SJSA1 (cell line): ENCODE results near the gene FGF14. TPM values are rescaled to one million over a fixed set of nuclear protein-coding genes. Genes with fewer than 3 reads are reported as not detected.

Experiments
- DNase-seq, 2 experiments: peaks; one replicate each; pipeline ENCODE4 v3.0.0-alpha.2; 2015 to 2020; ENCODE audit warnings: low spot score in 2 of 2, low read depth in 1 of 2
- H3K27ac ChIP-seq: fragments of 250-450 bp; sonication (Bioruptor Pico); 2 replicates; pipeline ENCODE4 v1.5.1; 2020; ENCODE audit warnings: mild to moderate bottlenecking, moderate library complexity
- H3K27me3 ChIP-seq: fragments of 250-450 bp; sonication (Bioruptor Pico); replicated peaks from 2 replicates; pipeline ENCODE4 v1.5.1; 2020; ENCODE audit warnings: mild to moderate bottlenecking, moderate library complexity
- H3K36me3 ChIP-seq: fragments of 250-450 bp; sonication (Bioruptor Pico); 2 replicates; pipeline ENCODE4 v1.5.1; 2020; ENCODE audit warnings: mild to moderate bottlenecking
- H3K4me1 ChIP-seq: fragments of 250-450 bp; sonication (Bioruptor Pico); replicated peaks from 2 replicates; pipeline ENCODE4 v1.6.1; 2021; ENCODE audit warnings: mild to moderate bottlenecking
- H3K4me3 ChIP-seq: fragments of 250-450 bp; sonication (Bioruptor Pico); 2 replicates; pipeline ENCODE4 v1.5.1; 2020; ENCODE audit warnings: mild to moderate bottlenecking
- H3K9me3 ChIP-seq: fragments of 250-450 bp; sonication (Bioruptor Pico); replicated peaks from 2 replicates; pipeline ENCODE4 v1.5.1; 2020; ENCODE audit warnings: mild to moderate bottlenecking
- total RNA-seq: library from RNA; depleted of rRNA; stranded (reverse); fragments of >200 nt; shearing (Covaris generic); gene quantifications from 2 replicates; pipeline ENCODE4 v1.2.3, GENCODE V29; 2014

The FGF14 gene
- total RNA-seq, 1 experiment from 2014 or later = not detected

- DNase-seq = no peak
- H3K27me3 ChIP-seq = no peaks in the 10 kb centered on the region
- no peaks in the 10 kb centered on the region for H3K9me3 ChIP-seq
- H3K27ac ChIP-seq = no peak overlapping the region
- no peaks in the 10 kb centered on the region for H3K36me3 ChIP-seq
- no peak overlapping the region for H3K4me3 ChIP-seq
- no peaks in the 10 kb centered on the region for H3K4me1 ChIP-seq
These were observed 55.1 kb downstream of the FGF14 start for GRCh38 chr13:102346769-102347168.

- Histone ChIP-seq H3K4me3 (no peak overlapping the region), H3K36me3 (no peaks in the 10 kb centered on the region), H3K9me3 (no peaks in the 10 kb centered on the region), H3K27ac (no peak overlapping the region), H3K27me3 (no peaks in the 10 kb centered on the region), H3K4me1 (no peaks in the 10 kb centered on the region)
- no peak for DNase-seq
These were observed 57.4 kb downstream of the FGF14 start for GRCh38 chr13:102344410-102344809.

- Histone ChIP-seq H3K4me3 (no peak overlapping the region), H3K9me3 (no peaks in the 10 kb centered on the region), H3K27ac (no peak overlapping the region), H3K36me3 (no peaks in the 10 kb centered on the region), H3K4me1 (no peaks in the 10 kb centered on the region), H3K27me3 (no peaks in the 10 kb centered on the region)
- DNase-seq = no peak
These were observed 68.3 kb downstream of the FGF14 start for GRCh38 chr13:102333320-102334198.

- Histone ChIP-seq H3K9me3 (no peaks in the 10 kb centered on the region), H3K27ac (no peak overlapping the region), H3K4me1 (no peaks in the 10 kb centered on the region), H3K4me3 (no peak overlapping the region), H3K36me3 (no peaks in the 10 kb centered on the region), H3K27me3 (no peaks in the 10 kb centered on the region)
- no peak for DNase-seq
These were observed 72.9 kb downstream of the FGF14 start for GRCh38 chr13:102328909-102329308.

- no peaks in the 10 kb centered on the region for H3K9me3 ChIP-seq
- H3K27me3 ChIP-seq = no peaks in the 10 kb centered on the region
- H3K4me1 ChIP-seq = no peaks in the 10 kb centered on the region
- H3K4me3 ChIP-seq = no peak overlapping the region
- no peaks in the 10 kb centered on the region for H3K36me3 ChIP-seq
- no peak overlapping the region for H3K27ac ChIP-seq
- DNase-seq = no peak
These were observed 74.7 kb downstream of the FGF14 start for GRCh38 chr13:102327119-102327617.

DNA sequence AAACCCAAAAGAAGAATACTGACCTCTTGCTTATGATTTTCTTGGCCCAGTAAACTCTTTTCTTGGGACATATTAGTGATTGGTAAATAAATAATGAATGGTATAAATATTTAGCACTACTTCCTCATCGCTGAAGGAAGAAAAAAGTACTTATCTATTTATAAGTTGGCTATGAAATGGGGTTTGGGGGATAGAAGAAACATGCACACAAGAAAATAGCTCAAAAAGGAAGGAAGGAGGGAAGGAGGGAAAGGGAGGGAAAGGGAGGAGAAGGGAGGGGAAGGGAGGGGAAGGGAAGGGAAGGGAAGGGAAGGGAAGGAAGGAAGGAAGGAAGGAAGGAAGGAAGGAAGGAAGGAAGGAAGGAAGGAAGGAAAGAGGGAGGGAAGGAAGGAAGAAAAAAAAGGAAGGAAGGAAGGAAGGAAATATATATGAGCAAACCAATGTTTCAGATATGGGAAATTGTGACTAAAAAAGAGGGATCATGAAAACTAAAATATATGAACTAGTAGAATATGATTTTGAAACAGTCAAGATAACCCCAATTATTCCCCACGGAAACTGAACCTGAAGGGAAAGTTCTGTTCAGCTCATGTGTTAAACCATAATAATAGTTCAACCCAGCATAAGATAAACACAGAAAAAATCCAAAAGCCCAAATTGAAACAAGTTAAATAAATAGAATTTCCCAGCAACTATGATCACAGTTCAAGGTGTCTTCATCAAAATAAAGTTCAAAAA, 75.3 kb downstream of the FGF14 start:
- Histone ChIP-seq H3K27me3 (no peaks in the 10 kb centered on the region), H3K36me3 (no peaks in the 10 kb centered on the region), H3K9me3 (no peaks in the 10 kb centered on the region), H3K4me1 (no peaks in the 10 kb centered on the region), H3K4me3 (no peak overlapping the region), H3K27ac (no peak overlapping the region)
- no peak for DNase-seq

GRCh38 chr13:102325321-102325720, 76.5 kb downstream of the FGF14 start:
- Histone ChIP-seq H3K4me1 (no peaks in the 10 kb centered on the region), H3K4me3 (no peak overlapping the region), H3K36me3 (no peaks in the 10 kb centered on the region), H3K9me3 (no peaks in the 10 kb centered on the region), H3K27ac (no peak overlapping the region), H3K27me3 (no peaks in the 10 kb centered on the region)
- no peak for DNase-seq

GRCh38 chr13:102323505-102323904, 78.3 kb downstream of the FGF14 start:
- no peaks in the 10 kb centered on the region for H3K27me3 ChIP-seq
- H3K4me1 ChIP-seq = no peaks in the 10 kb centered on the region
- H3K9me3 ChIP-seq = no peaks in the 10 kb centered on the region
- no peak overlapping the region for H3K4me3 ChIP-seq
- H3K36me3 ChIP-seq = no peaks in the 10 kb centered on the region
- no peak overlapping the region for H3K27ac ChIP-seq
- no peak for DNase-seq

DNA sequence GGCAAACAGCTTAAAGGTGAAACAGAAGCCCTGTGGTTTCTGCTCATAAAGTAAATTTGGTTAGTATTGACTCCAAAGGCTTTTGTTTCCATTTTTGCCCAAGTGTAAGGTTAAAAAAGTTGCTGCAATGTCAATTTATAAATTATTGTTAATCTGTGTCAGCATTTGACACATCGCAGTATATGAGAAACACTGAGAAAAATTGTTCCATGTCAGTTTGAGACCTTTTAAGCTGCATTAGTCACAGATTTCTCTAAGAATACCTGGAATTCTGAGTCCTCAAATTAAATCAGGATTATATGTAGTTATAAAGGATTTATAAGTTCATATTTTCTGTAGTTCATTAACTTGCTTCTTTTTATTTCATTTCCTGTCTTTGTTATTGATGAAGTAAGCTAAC, 78.8 kb downstream of the FGF14 start:
- no peaks in the 10 kb centered on the region for H3K27me3 ChIP-seq
- no peaks in the 10 kb centered on the region for H3K36me3 ChIP-seq
- H3K27ac ChIP-seq = no peak overlapping the region
- H3K4me3 ChIP-seq = no peak overlapping the region
- no peaks in the 10 kb centered on the region for H3K4me1 ChIP-seq
- no peak for DNase-seq
- no peaks in the 10 kb centered on the region for H3K9me3 ChIP-seq

- Histone ChIP-seq H3K9me3 (no peaks in the 10 kb centered on the region), H3K36me3 (no peaks in the 10 kb centered on the region), H3K4me3 (no peak overlapping the region), H3K27me3 (no peaks in the 10 kb centered on the region), H3K27ac (no peak overlapping the region), H3K4me1 (no peaks in the 10 kb centered on the region)
- no peak for DNase-seq
These were observed 79.6 kb downstream of the FGF14 start for GRCh38 chr13:102322211-102322610.

GRCh38 chr13:102318233-102318632, 83.6 kb downstream of the FGF14 start:
- no peak for DNase-seq
- no peaks in the 10 kb centered on the region for H3K4me1 ChIP-seq
- H3K36me3 ChIP-seq = no peaks in the 10 kb centered on the region
- no peak overlapping the region for H3K27ac ChIP-seq
- H3K4me3 ChIP-seq = no peak overlapping the region
- no peaks in the 10 kb centered on the region for H3K27me3 ChIP-seq
- no peaks in the 10 kb centered on the region for H3K9me3 ChIP-seq

DNA sequence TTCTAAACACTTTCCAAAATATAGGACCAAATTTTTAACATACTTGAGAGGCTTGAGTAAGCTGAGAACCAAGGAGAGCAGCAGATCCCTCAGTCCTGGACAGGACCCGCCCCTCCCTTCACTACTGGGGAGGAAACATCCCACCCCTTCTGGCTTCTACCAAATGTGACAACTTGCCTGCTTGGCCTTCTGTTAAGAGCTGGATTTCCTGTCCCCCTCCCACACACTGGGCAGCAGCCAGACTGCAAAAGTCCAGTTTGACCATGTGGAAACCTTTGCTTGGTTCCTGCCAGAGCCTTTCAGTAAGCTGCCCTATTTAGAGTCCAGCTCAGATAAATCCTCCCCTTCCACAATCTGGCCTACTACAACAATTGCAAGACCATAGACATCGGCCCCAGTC, 84.3 kb downstream of the FGF14 start:
- Histone ChIP-seq H3K27me3 (no peaks in the 10 kb centered on the region), H3K36me3 (no peaks in the 10 kb centered on the region), H3K9me3 (no peaks in the 10 kb centered on the region), H3K27ac (no peak overlapping the region), H3K4me1 (no peaks in the 10 kb centered on the region), H3K4me3 (no peak overlapping the region)
- no peak for DNase-seq

GRCh38 chr13:102316732-102317131, 85.1 kb downstream of the FGF14 start:
- Histone ChIP-seq H3K4me3 (no peak overlapping the region), H3K27me3 (no peaks in the 10 kb centered on the region), H3K4me1 (no peaks in the 10 kb centered on the region), H3K9me3 (no peaks in the 10 kb centered on the region), H3K27ac (no peak overlapping the region), H3K36me3 (no peaks in the 10 kb centered on the region)
- DNase-seq = no peak

DNA sequence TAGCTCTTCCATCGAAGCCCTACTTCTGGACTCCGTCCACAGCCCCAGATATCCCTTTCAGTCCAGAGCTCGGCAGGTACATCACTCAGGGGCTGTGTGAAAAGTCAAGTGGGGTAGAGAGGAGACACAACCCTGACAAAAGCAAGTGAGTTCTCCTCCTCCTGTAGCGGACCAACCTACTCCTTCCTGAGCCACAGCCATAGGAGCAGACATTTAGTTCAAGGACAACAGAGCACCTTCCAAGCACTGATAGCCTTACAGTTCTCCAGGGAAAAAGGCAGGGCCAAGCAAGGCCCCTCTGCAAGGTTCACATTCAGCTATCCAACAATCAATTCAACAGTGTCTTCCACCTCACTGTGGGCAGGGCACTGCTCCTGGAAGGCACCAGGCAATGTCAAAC, 89.0 kb downstream of the FGF14 start:
- no peak overlapping the region for H3K4me3 ChIP-seq
- H3K36me3 ChIP-seq = no peaks in the 10 kb centered on the region
- DNase-seq = no peak
- no peak overlapping the region for H3K27ac ChIP-seq
- H3K9me3 ChIP-seq = no peaks in the 10 kb centered on the region
- H3K4me1 ChIP-seq = no peaks in the 10 kb centered on the region
- no peaks in the 10 kb centered on the region for H3K27me3 ChIP-seq
